MM.1S (cell line): ENCODE data around the gene RAB1B.

Source experiments
- DNase-seq: peaks from one replicate; pipeline ENCODE4 v3.0.0-alpha.2; 2015
- H2AFZ ChIP-seq: fragments of 300-600 bp; sonication (generic); 2 replicates; pipeline ENCODE4 v1.6.0; 2016; ENCODE audit warnings: antibody characterized with exemption, low read length
- H3F3A ChIP-seq: fragments of 300-600 bp; sonication (generic); 2 replicates; pipeline ENCODE4 v1.6.1; 2016; ENCODE audit warnings: mild to moderate bottlenecking, antibody characterized with exemption, low read length, moderate library complexity, mixed read lengths; ENCODE audit not compliant: insufficient read depth
- H3K27ac ChIP-seq: fragments of 300-600 bp; sonication (generic); 2 replicates; pipeline ENCODE4 v1.5.1; 2016; ENCODE audit warnings: mild to moderate bottlenecking, low read length
- H3K27me3 ChIP-seq: fragments of 300-600 bp; sonication (generic); replicated peaks from 2 replicates; pipeline ENCODE4 v1.6.0; 2016; ENCODE audit warnings: low read length; ENCODE audit not compliant: insufficient read depth
- H3K36me3 ChIP-seq: fragments of 300-600 bp; sonication (generic); replicated peaks from 2 replicates; pipeline ENCODE4 v1.6.1; 2016; ENCODE audit warnings: mild to moderate bottlenecking, low read length, mixed read lengths; ENCODE audit not compliant: insufficient read depth
- H3K4me1 ChIP-seq: fragments of 300-600 bp; sonication (generic); 2 replicates; pipeline ENCODE4 v1.6.1; 2016; ENCODE audit warnings: low read length, mixed read lengths
- H3K4me2 ChIP-seq: fragments of 300-600 bp; sonication (generic); 2 replicates; pipeline ENCODE4 v1.6.0; 2016; ENCODE audit warnings: low read depth, low read length
- H3K4me3 ChIP-seq: fragments of 300-600 bp; sonication (generic); 2 replicates; pipeline ENCODE4 v1.5.1; 2016; ENCODE audit warnings: low read length, mixed read lengths
- H3K79me2 ChIP-seq: fragments of 300-600 bp; sonication (generic); 2 replicates; pipeline ENCODE4 v1.6.1; 2016; ENCODE audit warnings: mixed run types, low read length, mixed read lengths
- H3K9ac ChIP-seq: fragments of 300-600 bp; sonication (generic); 2 replicates; pipeline ENCODE4 v1.6.1; 2016; ENCODE audit warnings: low read length, mixed read lengths
- H3K9me2 ChIP-seq: fragments of 300-600 bp; sonication (generic); replicated peaks from 2 replicates; pipeline ENCODE4 v1.6.1; 2016; ENCODE audit warnings: mild to moderate bottlenecking, low read length, mixed read lengths; ENCODE audit not compliant: insufficient read depth
- H3K9me3 ChIP-seq: fragments of 300-600 bp; sonication (generic); replicated peaks from 2 replicates; pipeline ENCODE4 v1.6.1; 2016; ENCODE audit warnings: mild to moderate bottlenecking, low read length, mixed read lengths; ENCODE audit not compliant: insufficient read depth
- H4K20me1 ChIP-seq: fragments of 300-600 bp; sonication (generic); 2 replicates; pipeline ENCODE4 v1.6.1; 2016; ENCODE audit warnings: mild to moderate bottlenecking, low read length, moderate library complexity, mixed read lengths; ENCODE audit not compliant: insufficient read depth
- CTCF ChIP-seq: fragments of 300-600 bp; sonication (generic); IDR thresholded peaks from 2 replicates; pipeline ENCODE4 v1.5.1; 2016; ENCODE audit warnings: antibody characterized with exemption, low read length, mixed read lengths
- EZH2 ChIP-seq: fragments of 300-600 bp; sonication (generic); optimal IDR thresholded peaks from 2 replicates; pipeline ENCODE3; 2017; ENCODE audit warnings: low read depth, mild to moderate bottlenecking, antibody characterized with exemption, low read length, mixed read lengths
- EZH2phosphoT487 ChIP-seq: fragments of 300-600 bp; sonication (generic); IDR thresholded peaks from 2 replicates; pipeline ENCODE4 v1.6.1; 2018; ENCODE audit warnings: antibody characterized with exemption, low read length

RAB1B gene

GRCh38 chr11:66322732-66323427 is 54.4 kb downstream of the RAB1B start:
- Histone ChIP-seq H3K27me3 (peaks cover 34% of the 10 kb centered on the region), H3F3A (no peaks in the 10 kb centered on the region), H3K4me2 (no peak overlapping the region), H3K9me2 (no peaks in the 10 kb centered on the region), H3K4me1 (no peaks in the 10 kb centered on the region), H3K9me3 (no peaks in the 10 kb centered on the region), H3K4me3 (no peak overlapping the region), H3K27ac (no peak overlapping the region), H2AFZ (no peak overlapping the region), H3K79me2 (no peaks in the 10 kb centered on the region), H3K9ac (no peak overlapping the region), H4K20me1 (no peaks in the 10 kb centered on the region), H3K36me3 (no peaks in the 10 kb centered on the region)
- DNase-seq: no peak
- TF ChIP-seq CTCF: no peak
- TF ChIP-seq EZH2: no peak
- TF ChIP-seq EZH2phosphoT487: no peak

GRCh38 chr11:66323684-66324083 is 55.2 kb downstream of the RAB1B start:
- no peak for DNase-seq
- H3K27me3 ChIP-seq: peaks cover 26% of the 10 kb centered on the region
- H3K79me2 ChIP-seq: no peaks in the 10 kb centered on the region
- no peaks in the 10 kb centered on the region for H3K9me2 ChIP-seq
- H3F3A ChIP-seq: no peaks in the 10 kb centered on the region
- no peaks in the 10 kb centered on the region for H3K36me3 ChIP-seq
- no peak overlapping the region for H2AFZ ChIP-seq
- no peak overlapping the region for H3K4me2 ChIP-seq
- no peaks in the 10 kb centered on the region for H4K20me1 ChIP-seq
- no peak overlapping the region for H3K4me3 ChIP-seq
- no peak overlapping the region for H3K27ac ChIP-seq
- no peaks in the 10 kb centered on the region for H3K4me1 ChIP-seq
- H3K9ac ChIP-seq: no peak overlapping the region
- TF ChIP-seq EZH2: no peak
- no peak for TF ChIP-seq EZH2phosphoT487
- no peak for TF ChIP-seq CTCF
- H3K9me3 ChIP-seq: no peaks in the 10 kb centered on the region

- Histone ChIP-seq H3K27ac (no peak overlapping the region), H3K27me3 (peaks cover 19% of the 10 kb centered on the region), H3F3A (no peaks in the 10 kb centered on the region), H3K9me3 (no peaks in the 10 kb centered on the region), H3K9ac (no peak overlapping the region), H3K4me1 (no peaks in the 10 kb centered on the region), H3K4me2 (no peak overlapping the region), H2AFZ (no peak overlapping the region), H3K36me3 (no peaks in the 10 kb centered on the region), H3K9me2 (no peaks in the 10 kb centered on the region), H3K4me3 (no peak overlapping the region), H4K20me1 (no peaks in the 10 kb centered on the region), H3K79me2 (no peaks in the 10 kb centered on the region)
- DNase-seq: no peak
- TF ChIP-seq CTCF (no peak), EZH2 (no peak), EZH2phosphoT487 (no peak)
Measured at GRCh38 chr11:66324664-66325063, 56.2 kb downstream of the RAB1B start.
